ENCODE data around the gene LAMB3.

Gene LAMB3

DNA sequence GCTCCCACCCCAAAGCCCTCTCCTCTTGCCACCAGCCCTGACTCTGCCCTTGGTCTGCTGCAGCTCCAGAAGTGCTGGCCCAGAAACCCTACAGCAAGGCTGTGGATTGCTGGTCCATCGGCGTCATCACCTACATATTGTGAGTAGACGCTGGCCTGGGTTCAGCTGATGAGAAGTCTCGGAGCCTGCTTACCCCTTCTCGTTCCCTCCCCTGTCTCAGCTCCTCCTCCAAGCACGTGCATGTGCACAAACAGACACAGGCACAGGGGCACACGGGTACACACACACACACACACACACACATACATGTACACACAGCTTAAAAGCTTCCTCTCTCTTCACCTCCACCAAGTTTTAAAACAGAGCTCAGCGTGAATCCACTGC lies 44.4 kb downstream of the LAMB3 start:
- 84% methylated on average over 8 of the region's 8 CpGs for WGBS (ENCODE audit: insufficient coverage)
- CTCF ChIA-PET, result interaction anchor here (0.8 to 2.4 kb wide), 2 partner anchors 17 to 41 kb away, joined by 3 to 6 read pairs; no protein-coding TSS in a partner anchor

DNA sequence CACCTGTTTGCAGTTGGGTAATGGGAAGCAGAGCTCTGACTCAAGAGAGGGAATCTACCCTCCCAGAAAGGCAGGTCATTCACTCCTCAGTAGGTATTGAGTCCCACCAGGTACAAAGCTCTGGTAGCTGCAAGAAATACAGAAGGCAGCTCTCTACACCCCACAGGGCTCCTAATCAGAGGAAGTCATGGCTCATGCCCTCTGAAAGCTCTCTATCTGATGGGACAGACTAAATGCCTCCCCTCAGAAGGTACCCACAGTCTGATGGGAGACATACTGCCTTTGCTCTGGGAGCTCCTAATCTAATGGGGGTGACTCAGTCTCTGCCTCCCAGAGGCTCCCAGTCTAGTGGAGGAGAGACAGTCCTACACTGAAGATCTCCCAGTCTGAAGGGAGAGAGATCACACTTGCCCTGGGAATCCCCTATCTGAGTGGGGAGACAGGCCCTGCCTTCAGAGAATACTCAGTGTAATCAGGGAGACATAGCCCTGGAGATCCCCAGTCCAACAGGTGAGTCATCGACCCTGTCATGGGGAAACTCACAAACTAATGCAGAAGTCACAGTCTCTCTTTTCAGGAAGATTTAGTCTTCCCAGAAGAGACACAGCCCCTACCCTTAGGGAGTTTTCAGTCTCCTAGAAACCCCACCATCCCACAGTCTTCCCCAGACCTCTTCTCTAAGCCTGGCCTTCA lies 45.0 kb downstream of the LAMB3 start:
- Histone ChIP-seq H3K4me1 (ENCODE audit: control extremely low read depth in 1 of 4, control insufficient read depth in 4 of 4, insufficient read depth in 4 of 4, low read length in 3 of 4) (no peaks in the 10 kb centered on the region), H3K4me3 (ENCODE audit: control insufficient read depth in 1 of 7, extremely low read depth in 1 of 7, insufficient read depth in 4 of 7, low read depth in 2 of 7, low read length in 6 of 7) (no peak overlapping the region), H3K36me3 (ENCODE audit: control insufficient read depth in 4 of 4, insufficient read depth in 4 of 4, low read length in 3 of 4) (no peaks in the 10 kb centered on the region), H3K27ac (ENCODE audit: insufficient read depth in 1 of 2, low read depth in 1 of 2, low read length in 2 of 2, poor library complexity in 1 of 2, severe bottlenecking in 2 of 2) (no peak overlapping the region), H3K9me3 (ENCODE audit: control extremely low read depth in 1 of 5, control insufficient read depth in 4 of 5, insufficient read depth in 2 of 5, low read depth in 1 of 5, low read length in 4 of 5) (no peaks in the 10 kb centered on the region), H3K27me3 (replicated peaks in 2 of 5; ENCODE audit: control insufficient read depth in 4 of 5, insufficient read depth in 5 of 5, low read length in 4 of 5) (peaks cover 0 to 10% (median 0%) of the 10 kb centered on the region in 5 experiments)
- CTCF ChIA-PET, result interaction anchor here (2.4 kb wide), 1 partner anchor 17 kb away, joined by 6 read pairs; no protein-coding TSS in a partner anchor
- POLR2A ChIA-PET, result no interaction called here
- 100% methylated on average over 1 of the region's 1 CpG for WGBS (ENCODE audit: insufficient coverage)
- DNase-seq, result no peak

More for the DNA sequence above, 44.4 kb downstream of the LAMB3 start:
- Histone ChIP-seq H3K36me3 (ENCODE audit: control insufficient read depth in 4 of 4, insufficient read depth in 4 of 4, low read length in 3 of 4) (no peaks in the 10 kb centered on the region), H3K9me3 (ENCODE audit: control extremely low read depth in 1 of 5, control insufficient read depth in 4 of 5, insufficient read depth in 2 of 5, low read depth in 1 of 5, low read length in 4 of 5) (no peaks in the 10 kb centered on the region), H3K27ac (ENCODE audit: insufficient read depth in 1 of 2, low read depth in 1 of 2, low read length in 2 of 2, poor library complexity in 1 of 2, severe bottlenecking in 2 of 2) (no peak overlapping the region), H3K4me3 (ENCODE audit: control insufficient read depth in 1 of 7, extremely low read depth in 1 of 7, insufficient read depth in 4 of 7, low read depth in 2 of 7, low read length in 6 of 7) (no peak overlapping the region), H3K27me3 (replicated peaks in 2 of 5; ENCODE audit: control insufficient read depth in 4 of 5, insufficient read depth in 5 of 5, low read length in 4 of 5) (peaks cover 0 to 10% (median 0%) of the 10 kb centered on the region in 5 experiments), H3K4me1 (ENCODE audit: control extremely low read depth in 1 of 4, control insufficient read depth in 4 of 4, insufficient read depth in 4 of 4, low read length in 3 of 4) (no peaks in the 10 kb centered on the region)
- DNase-seq, result no peak
- POLR2A ChIA-PET, result no interaction called here

DNA sequence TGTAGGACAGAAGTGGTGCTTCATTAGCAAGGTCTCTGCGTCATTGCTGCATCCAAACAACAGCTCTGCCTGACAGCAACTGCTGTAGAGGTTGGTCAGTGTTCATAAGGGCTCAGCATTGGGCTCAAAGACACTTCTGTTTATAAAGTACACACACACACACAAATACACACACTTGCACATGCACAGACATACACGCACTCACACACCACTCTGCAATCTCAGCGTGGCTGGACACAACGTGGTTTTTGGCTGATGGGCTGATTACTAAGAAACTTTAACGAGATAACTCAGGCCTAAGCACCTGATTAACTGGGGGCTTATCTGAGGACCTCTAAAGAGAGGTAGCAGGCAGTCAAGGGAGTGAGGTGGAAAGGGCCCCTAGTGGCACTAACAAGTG lies 48.3 kb downstream of the LAMB3 start:
- no peaks in the 10 kb centered on the region for H3K4me1 ChIP-seq (ENCODE audit: control extremely low read depth in 1 of 4, control insufficient read depth in 4 of 4, insufficient read depth in 4 of 4, low read length in 3 of 4)
- CTCF ChIA-PET, result interaction anchor here (0.8 to 3.1 kb wide), 4 partner anchors 15 to 88 kb away, joined by 3 to 26 read pairs (median 10); no protein-coding TSS in a partner anchor
- no peak for DNase-seq
- H3K4me3 ChIP-seq (ENCODE audit: control insufficient read depth in 1 of 7, extremely low read depth in 1 of 7, insufficient read depth in 4 of 7, low read depth in 2 of 7, low read length in 6 of 7), result no peak overlapping the region
- H3K36me3 ChIP-seq (ENCODE audit: control insufficient read depth in 4 of 4, insufficient read depth in 4 of 4, low read length in 3 of 4), result no peaks in the 10 kb centered on the region
- POLR2A ChIA-PET, result no interaction called here
- H3K9me3 ChIP-seq (ENCODE audit: control extremely low read depth in 1 of 5, control insufficient read depth in 4 of 5, insufficient read depth in 2 of 5, low read depth in 1 of 5, low read length in 4 of 5), result no peaks in the 10 kb centered on the region
- H3K27ac ChIP-seq (ENCODE audit: insufficient read depth in 1 of 2, low read depth in 1 of 2, low read length in 2 of 2, poor library complexity in 1 of 2, severe bottlenecking in 2 of 2), result no peak overlapping the region
- WGBS (ENCODE audit: insufficient coverage), result 100% methylated on average over 3 of the region's 5 CpGs
- peaks cover 2 to 10% (median 4%) of the 10 kb centered on the region in 5 experiments for H3K27me3 ChIP-seq (replicated peaks in 2 of 5; ENCODE audit: control insufficient read depth in 4 of 5, insufficient read depth in 5 of 5, low read length in 4 of 5)

DNA sequence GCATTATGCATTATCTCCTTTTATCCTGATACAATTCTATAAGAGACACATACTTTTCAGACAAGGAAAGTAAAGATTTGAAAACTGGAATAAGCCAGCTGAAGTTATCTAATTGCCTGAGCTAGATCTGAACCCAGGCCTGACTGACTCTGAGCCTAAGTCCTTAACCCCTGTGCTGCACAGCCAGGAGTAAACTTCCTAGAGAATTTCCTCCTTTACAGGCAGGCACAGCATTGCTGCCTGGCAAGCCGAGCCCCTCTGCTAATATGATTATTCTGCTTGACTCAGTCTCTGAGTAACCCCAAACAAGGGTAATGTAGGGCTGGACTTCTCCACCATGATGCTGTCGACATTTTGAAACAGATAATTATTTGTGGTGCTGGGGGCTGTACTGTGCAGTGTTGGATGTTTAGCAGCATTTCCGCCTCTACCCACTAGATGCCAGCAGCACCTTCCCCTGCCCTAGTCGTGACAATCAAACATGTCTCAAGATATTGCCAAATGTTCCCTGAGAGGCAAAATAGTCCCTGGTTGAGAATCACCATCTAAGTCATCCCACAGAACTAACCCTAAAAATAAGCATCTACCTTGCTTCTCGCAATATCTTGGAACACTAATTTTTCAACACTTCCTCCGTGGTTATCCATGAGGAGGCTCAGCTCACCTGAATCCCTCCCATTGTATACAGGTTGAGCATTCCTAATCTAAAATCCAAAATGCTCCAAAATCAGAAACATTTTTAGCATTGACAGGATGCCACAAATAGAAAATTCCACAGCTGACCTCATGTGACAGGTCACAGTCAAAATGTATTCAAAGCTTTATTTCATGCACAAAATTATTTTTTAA lies 50.2 kb downstream of the LAMB3 start:
- no peaks in the 10 kb centered on the region for H3K4me1 ChIP-seq (ENCODE audit: control extremely low read depth in 1 of 4, control insufficient read depth in 4 of 4, insufficient read depth in 4 of 4, low read length in 3 of 4)
- CTCF ChIA-PET, result interaction anchor here (0.8 to 3.1 kb wide), 11 partner anchors 11 to 143 kb away, joined by 3 to 26 read pairs (median 4); no protein-coding TSS in a partner anchor
- DNase-seq, result peak; percentile 50 to 68 (median 67)

DNA sequence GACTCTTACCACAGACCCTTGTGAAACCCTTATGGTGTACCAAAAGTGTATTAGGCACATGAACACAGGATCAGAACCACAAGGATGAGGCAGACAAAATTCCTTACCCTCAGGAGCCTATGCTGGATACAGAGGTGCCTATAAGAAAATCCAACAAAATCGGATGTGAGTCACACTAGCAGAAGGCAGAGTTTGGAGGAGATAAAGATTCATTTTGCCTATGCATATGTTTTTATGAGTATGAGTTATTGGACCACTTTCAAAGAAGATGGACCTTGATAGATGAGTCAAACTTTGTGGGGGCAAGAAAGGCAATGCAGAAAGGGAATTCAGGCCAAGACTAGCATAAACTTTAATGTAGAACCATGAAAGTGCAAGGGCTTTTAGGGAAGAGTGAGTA lies 51.7 kb downstream of the LAMB3 start:
- Histone ChIP-seq H3K4me1 (ENCODE audit: control extremely low read depth in 1 of 4, control insufficient read depth in 4 of 4, insufficient read depth in 4 of 4, low read length in 3 of 4) (no peaks in the 10 kb centered on the region), H3K27me3 (replicated peaks in 2 of 5; ENCODE audit: control insufficient read depth in 4 of 5, insufficient read depth in 5 of 5, low read length in 4 of 5) (peaks cover 2 to 11% (median 4%) of the 10 kb centered on the region in 5 experiments), H3K4me3 (ENCODE audit: control insufficient read depth in 1 of 7, extremely low read depth in 1 of 7, insufficient read depth in 4 of 7, low read depth in 2 of 7, low read length in 6 of 7) (no peak overlapping the region), H3K9me3 (ENCODE audit: control extremely low read depth in 1 of 5, control insufficient read depth in 4 of 5, insufficient read depth in 2 of 5, low read depth in 1 of 5, low read length in 4 of 5) (no peaks in the 10 kb centered on the region), H3K36me3 (ENCODE audit: control insufficient read depth in 4 of 4, insufficient read depth in 4 of 4, low read length in 3 of 4) (no peaks in the 10 kb centered on the region), H3K27ac (ENCODE audit: insufficient read depth in 1 of 2, low read depth in 1 of 2, low read length in 2 of 2, poor library complexity in 1 of 2, severe bottlenecking in 2 of 2) (no peak overlapping the region)
- CTCF ChIA-PET, result interaction anchor here (1.5 to 1.7 kb wide), 2 partner anchors 11 to 23 kb away, joined by 6 to 7 read pairs; no protein-coding TSS in a partner anchor
- POLR2A ChIA-PET, result no interaction called here
- 100% methylated on average over 1 of the region's 1 CpG for WGBS (ENCODE audit: insufficient coverage)
- no peak for DNase-seq

More for the DNA sequence above, 50.2 kb downstream of the LAMB3 start:
- no peak overlapping the region for H3K27ac ChIP-seq (ENCODE audit: insufficient read depth in 1 of 2, low read depth in 1 of 2, low read length in 2 of 2, poor library complexity in 1 of 2, severe bottlenecking in 2 of 2)
- POLR2A ChIA-PET, result no interaction called here
- H3K4me3 ChIP-seq (ENCODE audit: control insufficient read depth in 1 of 7, extremely low read depth in 1 of 7, insufficient read depth in 4 of 7, low read depth in 2 of 7, low read length in 6 of 7), result no peak overlapping the region
- H3K27me3 ChIP-seq (replicated peaks in 2 of 5; ENCODE audit: control insufficient read depth in 4 of 5, insufficient read depth in 5 of 5, low read length in 4 of 5), result peaks cover 2 to 8% (median 4%) of the 10 kb centered on the region in 5 experiments
- no peaks in the 10 kb centered on the region for H3K36me3 ChIP-seq (ENCODE audit: control insufficient read depth in 4 of 4, insufficient read depth in 4 of 4, low read length in 3 of 4)
- 29% methylated on average over 3 of the region's 6 CpGs for WGBS (ENCODE audit: insufficient coverage)
- H3K9me3 ChIP-seq (ENCODE audit: control extremely low read depth in 1 of 5, control insufficient read depth in 4 of 5, insufficient read depth in 2 of 5, low read depth in 1 of 5, low read length in 4 of 5), result no peaks in the 10 kb centered on the region

DNA sequence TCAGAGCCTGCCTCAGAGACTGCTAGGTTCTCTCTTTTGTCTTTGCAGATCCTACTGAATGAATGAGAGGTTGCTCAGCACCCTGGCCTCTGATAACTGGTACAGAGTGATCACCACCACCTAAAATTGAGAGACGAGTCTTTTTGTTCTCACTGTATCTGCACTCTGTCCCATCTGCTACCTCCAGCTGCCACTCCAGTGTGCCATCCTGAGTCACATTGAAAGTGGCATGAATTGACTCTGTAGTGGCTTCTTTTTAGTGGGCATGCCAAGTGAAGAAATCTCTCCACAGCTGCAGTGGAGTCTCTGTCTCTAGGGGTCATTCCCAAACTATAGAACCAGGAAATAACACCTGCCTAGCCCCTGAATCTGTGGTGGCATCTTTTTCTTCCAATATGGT lies 54.0 kb downstream of the LAMB3 start:
- no peaks in the 10 kb centered on the region for H3K36me3 ChIP-seq (ENCODE audit: control insufficient read depth in 4 of 4, insufficient read depth in 4 of 4, low read length in 3 of 4)
- no peaks in the 10 kb centered on the region for H3K4me1 ChIP-seq (ENCODE audit: control extremely low read depth in 1 of 4, control insufficient read depth in 4 of 4, insufficient read depth in 4 of 4, low read length in 3 of 4)
- H3K27ac ChIP-seq (ENCODE audit: insufficient read depth in 1 of 2, low read depth in 1 of 2, low read length in 2 of 2, poor library complexity in 1 of 2, severe bottlenecking in 2 of 2), result no peak overlapping the region
- ChIA-PET CTCF (interaction anchor here (1.0 to 2.9 kb wide), 5 partner anchors 13 to 104 kb away, joined by 3 to 9 read pairs (median 6); no protein-coding TSS in a partner anchor), POLR2A (no interaction called here)
- H3K9me3 ChIP-seq (ENCODE audit: control extremely low read depth in 1 of 5, control insufficient read depth in 4 of 5, insufficient read depth in 2 of 5, low read depth in 1 of 5, low read length in 4 of 5), result no peaks in the 10 kb centered on the region
- peaks cover 2 to 7% (median 4%) of the 10 kb centered on the region in 5 experiments for H3K27me3 ChIP-seq (replicated peaks in 2 of 5; ENCODE audit: control insufficient read depth in 4 of 5, insufficient read depth in 5 of 5, low read length in 4 of 5)
- no peak for DNase-seq
- H3K4me3 ChIP-seq (ENCODE audit: control insufficient read depth in 1 of 7, extremely low read depth in 1 of 7, insufficient read depth in 4 of 7, low read depth in 2 of 7, low read length in 6 of 7), result no peak overlapping the region
- WGBS (ENCODE audit: insufficient coverage), result 89% methylated on average over 1 of the region's 1 CpG
